Activated CD8-positive, alpha-beta memory T cell treated with anti-CD3 and anti-CD28 coated beads, Interleukin-2, amount 50 U/mL, for 24 hours (primary cell): ENCODE measurements around the gene HECW1.

Experiments used
- DNase-seq: peaks from one replicate; pipeline ENCODE4 v3.0.0-alpha.2; 2020; ENCODE audit errors: extremely low read depth

HECW1 gene

DNA sequence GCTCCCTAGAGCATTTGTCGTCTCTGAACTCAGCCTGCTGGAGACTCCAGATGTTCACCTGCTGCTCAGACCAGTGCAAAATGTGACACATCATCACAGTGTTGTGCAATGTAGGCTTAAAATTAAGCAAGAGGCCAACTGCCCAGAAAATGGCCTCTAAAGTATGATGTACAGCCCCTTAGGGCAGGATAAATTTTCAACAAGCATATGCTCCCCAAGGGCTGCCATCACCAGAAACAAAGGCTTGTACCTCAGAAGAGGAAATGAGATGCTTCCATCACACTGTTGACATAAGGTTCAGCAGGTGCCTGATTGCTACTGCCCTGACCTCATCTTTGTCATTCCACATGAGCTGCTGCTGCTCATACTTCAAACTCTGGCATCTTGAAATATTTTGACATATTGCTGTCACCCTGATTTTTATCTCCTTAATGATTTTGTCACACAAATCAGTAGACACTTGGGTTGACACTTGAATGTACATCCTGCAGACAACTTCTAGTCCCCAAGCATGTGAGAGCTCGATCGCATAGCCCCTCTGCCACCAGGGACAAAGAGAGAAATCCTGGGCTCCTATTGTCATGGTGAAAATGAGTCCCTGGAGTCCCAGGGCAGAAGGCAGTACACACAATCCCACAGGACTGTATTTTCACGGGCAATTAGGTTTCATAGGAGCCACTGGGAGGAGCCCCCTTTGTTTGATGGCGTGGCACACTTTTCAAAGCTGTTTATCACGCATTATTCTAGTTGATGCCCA is 250.8 kb downstream of the HECW1 start:
- no peak for DNase-seq

DNA sequence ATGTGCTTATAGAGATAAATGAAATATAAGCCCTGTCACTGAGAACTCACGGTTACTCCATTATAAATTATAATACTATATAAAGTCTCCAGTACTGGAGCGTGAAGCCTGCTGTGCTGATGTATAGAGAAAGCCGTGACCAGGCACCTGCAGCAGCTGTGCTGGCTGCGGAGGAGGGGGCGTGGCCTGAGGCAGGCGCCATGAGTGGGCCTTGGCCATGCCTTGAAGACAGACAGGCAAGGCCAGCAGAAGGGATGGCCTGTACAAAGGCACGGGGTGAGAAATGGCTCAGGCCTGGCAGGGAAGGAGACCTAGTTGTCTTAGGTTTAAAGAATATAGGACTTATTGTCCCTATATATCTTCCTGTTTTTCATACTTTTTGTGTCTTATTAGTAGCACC is 251.9 kb downstream of the HECW1 start:
- no peak for DNase-seq

DNA sequence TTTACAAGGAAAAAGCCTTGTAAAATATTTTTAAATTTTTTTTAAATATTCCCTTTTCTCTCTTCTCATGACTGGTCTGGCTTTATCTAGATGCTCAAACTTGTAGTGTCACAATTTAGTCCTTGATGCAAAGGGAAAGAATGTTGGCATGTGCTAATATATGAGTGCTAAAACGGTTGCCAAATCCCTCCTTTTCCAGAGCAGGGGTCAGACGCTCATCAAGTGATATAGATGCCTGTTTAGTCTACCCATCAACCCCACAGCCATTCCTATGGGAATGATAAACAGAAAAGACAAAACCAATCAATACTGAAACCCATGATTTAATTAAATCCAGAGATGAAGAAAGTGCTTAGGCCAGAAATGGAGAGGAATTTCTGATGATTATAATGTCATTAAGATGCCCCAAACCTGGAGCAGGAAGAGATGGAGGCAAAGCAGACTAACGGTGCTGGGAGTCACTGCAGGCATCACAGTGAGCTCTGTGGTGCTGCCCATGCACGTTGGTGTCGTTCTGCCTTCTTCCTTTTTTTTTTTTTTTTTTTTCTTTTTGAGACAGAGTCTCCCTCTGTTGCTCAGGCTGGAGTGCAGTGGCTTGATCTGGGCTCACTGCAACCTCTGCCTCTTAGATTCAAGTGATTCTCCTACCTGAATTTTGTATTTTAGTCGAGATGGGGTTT is 260.4 kb downstream of the HECW1 start:
- no peak for DNase-seq

DNA sequence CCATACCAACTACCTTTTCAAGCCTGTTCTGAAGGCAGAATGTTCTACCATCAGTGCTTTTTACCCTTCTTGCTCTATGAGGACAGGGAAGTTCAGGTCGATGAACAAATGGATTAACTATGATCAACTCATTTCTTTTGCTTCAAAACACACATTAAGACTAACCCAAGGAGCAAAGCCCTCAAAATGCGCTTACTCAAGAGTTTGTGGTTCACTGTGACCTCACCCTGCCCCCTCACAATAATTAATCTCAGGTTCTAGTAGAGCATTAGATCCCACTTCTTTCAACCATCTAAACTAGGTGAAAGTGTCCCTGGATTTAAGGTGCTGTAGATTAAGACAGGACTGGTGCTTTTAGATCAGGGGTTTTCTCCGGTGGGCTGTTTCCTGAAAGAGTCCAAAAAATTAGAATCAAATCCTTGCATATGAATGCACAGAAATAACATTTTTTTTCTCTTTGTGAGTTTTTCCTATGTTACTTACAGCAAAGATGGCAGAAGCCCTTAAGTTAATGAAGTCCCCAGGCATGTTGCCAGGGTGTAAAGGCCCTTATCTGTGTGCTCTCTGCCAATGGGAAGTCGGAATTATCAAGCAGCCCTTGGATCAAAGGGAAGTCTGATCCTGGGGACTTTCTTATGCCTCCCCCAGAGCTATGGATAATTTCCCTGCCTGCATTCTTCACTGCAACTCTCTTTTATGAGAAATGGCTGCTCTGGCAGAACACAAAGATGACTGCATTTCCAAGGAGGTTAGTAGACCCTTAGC is 264.9 kb downstream of the HECW1 start:
- no peak for DNase-seq

DNA sequence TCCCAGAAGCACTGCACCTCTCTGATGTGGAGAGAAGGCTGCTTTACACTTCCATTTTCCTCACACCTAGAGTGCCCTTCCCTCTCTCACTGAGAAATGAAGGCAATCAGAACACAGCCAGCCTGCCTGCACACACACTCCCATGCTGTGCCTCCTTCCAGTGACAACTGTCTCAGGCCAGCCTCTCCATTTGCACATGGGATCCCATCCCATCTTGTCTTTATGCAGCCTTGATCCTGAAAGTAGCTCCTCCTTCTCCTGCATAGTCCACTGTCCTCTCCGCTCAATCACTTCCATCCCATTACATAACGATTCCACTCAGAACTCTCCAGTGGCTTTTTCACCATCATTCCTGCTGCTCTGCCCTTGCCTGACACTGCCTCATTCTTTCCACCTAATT is 266.8 kb downstream of the HECW1 start:
- DNase-seq = no peak

DNA sequence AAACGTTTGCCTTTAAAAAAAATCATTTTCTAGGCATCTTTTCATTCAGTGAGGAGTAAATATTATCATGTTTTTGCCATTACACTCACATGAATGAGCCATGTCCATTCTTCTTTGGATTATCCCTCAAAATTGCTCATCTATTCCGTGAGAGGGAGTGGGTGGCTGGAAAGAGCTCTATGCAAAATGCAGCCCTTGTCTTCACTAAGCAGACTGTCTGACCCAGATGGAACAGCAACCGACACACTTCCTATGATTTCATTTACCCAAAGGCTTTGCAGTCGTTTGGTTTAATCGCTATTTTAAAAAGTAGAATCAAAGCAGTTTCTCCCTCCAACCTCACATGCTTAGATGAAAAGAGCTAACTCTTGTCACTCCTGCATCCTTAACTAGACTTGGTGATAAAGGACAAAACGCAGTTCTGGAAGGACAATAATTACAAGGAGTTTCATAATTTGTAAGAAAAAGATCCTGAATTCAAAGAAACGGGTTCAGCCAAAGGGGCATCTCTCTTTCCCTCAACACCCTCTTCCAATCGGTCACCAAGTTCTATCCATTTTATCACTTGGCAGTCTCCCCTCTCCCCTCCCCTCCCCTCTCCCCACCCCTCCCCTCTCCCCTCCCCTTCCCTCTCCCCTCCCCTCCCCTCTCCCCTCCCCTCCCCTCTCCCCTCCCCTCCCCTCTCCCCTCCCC is 272.3 kb downstream of the HECW1 start:
- DNase-seq = no peak

DNA sequence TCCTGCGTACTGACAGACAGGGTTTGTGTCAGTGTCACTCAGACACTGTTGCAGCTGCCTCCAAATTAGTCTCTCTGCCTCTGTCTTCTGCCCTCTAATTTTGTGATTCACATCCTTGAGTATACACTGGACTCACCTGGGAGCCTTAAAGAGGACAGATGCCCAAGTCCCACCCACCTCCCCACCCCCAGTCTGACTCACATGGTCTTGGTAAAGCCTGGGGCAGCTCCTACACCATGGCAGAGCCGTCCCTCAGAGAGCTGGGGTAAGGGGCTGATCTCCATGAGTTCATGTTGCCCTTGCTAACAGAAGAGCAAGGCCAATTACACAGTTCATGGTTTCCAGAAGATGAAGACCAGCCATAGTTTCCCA is 272.8 kb downstream of the HECW1 start:
- no peak for DNase-seq

DNA sequence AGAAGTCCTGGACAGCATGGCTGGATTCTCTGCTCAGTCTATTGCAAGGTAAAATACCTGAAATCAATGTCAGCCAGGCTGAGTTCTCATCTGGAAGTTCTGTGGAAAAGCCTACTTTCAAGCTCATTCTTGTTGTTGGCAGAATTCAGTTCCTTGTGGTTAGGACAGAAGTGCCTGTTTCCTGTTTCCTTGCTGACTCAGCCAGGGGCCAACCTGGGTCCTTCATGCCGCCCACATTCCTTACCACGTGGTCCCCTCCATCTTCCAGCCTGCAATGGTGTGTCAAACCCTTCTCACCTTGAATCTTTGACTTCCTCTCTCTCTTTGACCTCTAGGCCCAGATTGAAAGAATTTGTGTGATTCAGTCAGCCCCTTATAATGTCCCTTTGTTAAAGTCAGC is 273.4 kb downstream of the HECW1 start:
- DNase-seq = no peak

DNA sequence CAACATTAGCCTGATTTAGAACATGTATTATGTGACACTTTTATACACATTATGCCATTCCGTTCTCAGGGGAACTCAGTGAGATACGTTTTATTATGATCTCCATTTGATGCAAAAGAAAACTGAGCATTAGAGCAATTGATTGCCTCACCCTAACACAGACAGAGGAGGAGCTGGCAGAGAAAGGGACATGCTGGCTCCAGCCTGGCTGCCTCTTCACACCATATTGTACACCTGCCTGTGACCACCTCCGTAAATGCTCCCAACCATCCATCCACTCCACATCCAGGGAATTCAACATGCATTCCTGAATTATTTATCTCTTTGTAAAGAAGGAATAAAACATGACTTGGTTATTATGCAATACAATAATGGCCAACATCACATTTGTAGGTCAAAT is 275.5 kb downstream of the HECW1 start:
- DNase-seq = no peak

DNA sequence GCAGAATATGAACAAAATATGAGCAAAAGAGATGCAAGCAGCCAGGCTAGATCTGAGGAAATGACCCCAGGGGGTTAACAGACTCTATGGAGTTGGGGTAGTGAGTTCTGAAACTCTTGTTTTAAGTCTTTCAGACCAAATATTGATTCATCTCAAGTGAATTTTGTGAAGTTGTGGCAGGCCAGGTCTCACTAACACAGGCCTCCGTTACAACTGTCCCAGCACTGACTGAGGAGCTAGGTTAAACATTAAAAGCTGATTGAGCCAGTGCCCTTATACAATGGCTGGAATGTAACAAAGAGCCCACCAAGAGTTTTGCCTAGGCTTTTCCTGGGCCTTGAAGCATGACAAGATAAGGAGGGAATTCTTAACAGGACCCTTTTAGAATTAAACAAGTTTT is 278.1 kb downstream of the HECW1 start:
- DNase-seq = no peak

DNA sequence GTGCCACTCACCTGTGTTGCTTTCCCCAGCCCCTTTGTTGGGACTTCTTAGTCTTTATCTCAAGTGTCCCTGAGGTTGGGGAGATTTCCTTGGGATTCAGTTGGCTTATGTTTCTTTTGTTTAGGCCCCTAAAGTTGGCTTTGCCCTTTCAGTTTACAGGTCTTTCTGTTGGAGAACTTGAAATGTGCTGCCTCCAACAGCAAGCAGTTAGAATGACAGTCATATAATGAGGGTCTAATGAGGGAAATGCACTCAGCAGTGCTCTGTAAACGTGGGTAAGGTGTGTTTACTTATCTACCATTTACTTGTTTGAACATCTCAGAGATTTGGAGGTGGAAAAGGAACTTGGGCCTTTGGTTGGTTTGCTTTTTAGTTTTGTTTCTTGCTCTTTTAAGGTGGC is 279.1 kb downstream of the HECW1 start:
- DNase-seq = no peak

DNA sequence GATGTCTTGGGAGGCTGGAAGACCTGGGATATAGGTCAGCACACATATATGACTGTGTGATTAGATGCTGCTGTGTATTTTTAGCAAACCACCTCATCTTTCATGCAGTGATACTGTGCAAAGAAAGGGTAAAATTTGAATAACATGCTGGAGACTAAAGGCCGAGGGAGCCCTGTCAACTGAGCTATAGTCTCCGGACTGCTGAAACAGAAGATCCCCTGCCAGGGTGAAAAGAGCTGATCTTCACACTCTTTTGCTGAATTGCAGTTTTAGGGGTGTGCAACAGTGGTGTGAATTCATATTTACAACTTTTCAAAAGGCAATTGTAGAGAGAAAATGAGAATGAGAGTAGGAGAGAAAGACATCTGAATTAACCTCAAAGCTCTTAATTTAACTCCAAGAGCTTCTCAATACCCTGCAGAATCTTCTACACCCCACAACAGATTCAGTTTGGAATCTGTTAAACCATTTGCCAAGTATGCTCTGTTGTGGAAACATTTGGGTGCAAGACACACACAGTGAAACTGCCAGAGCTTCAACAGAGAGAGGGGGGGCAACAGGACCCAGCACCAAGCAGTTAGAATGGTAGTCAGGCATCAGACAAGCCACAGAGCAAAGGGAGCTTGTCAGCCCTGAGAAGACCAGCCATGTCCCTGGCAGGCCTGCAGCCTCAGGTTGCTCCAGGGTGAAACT is 280.3 kb downstream of the HECW1 start:
- no peak for DNase-seq

DNA sequence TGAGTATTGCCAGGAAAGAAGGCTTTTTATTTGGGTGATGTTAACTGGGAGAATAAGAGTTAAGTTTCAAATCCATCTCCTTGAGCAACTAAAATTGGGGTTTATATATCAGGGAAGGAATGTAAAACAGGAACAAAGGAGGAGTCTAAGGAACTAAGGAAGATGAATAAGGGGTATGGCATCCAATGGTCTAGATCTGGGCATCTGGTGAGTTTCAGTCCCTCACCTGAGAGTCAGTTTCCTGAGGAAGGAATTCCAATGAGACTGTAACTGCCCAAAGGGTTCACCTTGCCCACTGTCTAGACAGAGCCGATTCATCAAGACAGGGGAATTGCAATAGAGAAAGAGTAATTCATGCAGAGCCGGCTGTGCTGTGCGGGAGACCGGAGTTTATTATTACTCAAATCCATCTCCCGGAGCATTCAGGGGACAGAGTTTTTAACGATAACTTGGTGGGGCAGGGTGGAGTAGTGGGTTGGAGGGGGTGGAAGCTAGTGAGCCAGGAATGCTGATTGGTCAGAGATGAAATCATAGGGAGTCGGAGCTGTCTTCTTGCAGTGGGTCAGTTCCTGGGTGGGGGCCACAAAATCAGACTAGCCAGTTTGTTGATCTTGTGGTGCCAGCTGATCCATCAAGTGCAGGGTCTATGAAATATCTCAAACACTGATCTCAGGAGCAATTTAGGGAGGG is 282.1 kb downstream of the HECW1 start:
- DNase-seq = no peak

DNA sequence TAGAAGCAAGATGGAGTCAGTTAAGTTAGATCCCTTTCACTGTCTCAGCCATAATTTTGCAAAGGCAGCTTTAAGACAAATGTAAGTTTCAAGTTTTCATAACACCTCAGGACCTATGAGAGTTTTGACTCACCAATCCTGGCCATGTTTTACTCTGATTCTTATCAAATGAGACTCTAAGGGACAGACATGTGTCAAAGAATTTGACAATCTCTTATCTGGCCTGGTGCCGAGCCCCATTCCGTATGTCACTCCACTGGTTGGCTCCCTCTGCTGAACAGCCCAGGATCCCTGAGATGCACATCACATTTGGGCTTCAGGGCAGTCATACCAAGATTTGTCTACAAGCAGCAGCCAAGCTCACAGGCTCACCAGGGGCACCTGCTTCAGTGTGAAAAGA is 282.9 kb downstream of the HECW1 start:
- no peak for DNase-seq

DNA sequence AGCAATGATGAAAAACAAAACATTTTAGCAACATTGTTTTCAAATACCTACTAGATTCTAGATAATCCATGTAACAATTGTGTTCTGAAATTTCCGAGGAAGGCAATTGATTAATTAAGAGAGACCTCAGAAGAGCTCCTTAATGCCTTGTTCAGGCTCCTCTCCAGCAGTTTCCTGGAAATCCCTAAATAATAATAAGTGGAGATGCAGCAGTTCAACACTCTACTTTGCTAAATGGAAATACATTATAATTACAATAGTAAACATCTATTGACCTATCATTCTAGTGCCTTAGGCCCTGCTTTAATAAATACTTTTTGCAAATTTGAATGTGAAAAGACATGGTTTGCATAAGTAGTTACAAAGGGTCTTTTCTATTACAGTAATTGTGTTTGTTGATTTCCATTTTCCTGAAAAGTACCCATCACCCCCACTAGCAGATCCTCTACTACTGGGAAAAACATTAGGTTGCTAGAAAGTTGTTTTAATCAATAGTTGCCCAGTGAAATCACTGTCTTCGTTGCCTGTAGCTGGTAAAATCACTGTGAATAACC is 283.8 kb downstream of the HECW1 start:
- no peak for DNase-seq

DNA sequence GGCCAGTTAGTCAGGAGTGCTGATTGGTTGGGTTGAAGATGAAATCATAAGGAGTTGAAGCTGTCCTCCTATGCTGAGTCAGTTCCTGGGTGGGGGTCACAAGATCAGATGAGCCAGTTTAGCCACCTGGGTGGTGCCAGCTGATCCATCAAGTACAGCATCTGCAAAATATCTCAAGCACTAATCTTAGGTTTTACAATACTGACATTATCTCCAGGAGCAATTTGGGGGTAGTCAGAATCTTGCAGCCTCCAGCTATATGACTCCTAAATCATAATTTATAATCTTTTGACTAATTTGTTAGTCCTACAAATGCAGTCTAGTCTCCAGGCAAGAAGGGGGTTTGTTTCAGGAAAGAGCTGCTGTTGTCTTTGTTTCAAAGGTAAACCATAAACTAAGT is 286.4 kb downstream of the HECW1 start:
- DNase-seq = no peak

DNA sequence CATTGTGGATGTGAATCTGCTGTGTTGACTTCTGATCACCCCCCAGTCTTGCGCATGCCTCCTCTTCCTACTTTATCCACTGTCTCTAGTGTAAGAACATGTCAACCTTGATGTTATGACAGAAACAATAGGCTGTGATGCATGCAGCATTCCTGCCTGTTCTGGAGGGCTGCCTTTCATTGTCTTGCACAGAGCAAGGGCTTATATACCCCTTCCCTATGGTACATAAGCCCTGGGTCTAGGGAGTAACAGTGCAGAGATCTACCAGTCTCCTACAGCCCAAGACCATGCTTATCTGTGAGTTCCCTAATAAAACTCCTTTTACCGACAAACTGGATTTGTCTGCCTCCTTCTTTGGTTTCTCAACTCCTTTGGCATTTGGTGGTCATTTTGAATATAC is 293.5 kb downstream of the HECW1 start:
- DNase-seq = no peak

DNA sequence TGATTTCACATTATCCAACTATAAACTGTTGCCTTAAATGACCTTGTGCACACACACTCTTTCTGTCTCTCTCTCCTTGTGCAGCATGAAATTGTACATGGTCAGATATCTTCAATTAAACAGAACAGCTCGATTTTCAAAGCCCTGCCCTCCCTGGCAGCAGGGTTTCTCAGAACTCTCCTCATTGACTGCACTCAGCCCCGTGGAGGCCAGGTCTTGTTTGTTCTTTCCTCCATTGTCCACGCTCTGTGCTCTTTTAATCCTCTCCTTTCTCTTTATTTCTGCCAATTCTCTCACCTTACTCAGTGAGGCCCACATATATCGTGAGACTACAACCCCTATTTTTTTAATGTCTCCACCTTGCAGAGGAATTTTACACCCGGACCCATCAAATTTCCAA is 294.5 kb downstream of the HECW1 start:
- no peak for DNase-seq

DNA sequence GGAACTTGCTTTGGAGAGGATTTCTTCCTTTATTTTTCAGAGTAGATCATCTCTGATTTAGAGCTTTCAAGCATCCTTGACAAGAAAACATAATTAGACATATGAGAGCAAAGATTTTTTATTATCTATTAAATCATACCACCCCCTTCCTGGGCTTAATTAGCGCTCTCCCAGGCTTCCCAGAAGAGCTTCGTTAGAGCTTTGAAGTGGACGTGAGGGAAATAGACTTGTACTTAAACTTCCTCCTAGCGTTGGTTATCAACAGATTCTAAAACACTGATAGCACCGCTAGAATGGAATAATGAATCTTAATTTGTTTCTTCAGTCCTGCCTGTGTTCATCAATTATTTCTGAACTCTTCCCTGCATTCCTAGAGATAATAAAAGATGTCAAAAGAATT is 296.5 kb downstream of the HECW1 start:
- DNase-seq = no peak

DNA sequence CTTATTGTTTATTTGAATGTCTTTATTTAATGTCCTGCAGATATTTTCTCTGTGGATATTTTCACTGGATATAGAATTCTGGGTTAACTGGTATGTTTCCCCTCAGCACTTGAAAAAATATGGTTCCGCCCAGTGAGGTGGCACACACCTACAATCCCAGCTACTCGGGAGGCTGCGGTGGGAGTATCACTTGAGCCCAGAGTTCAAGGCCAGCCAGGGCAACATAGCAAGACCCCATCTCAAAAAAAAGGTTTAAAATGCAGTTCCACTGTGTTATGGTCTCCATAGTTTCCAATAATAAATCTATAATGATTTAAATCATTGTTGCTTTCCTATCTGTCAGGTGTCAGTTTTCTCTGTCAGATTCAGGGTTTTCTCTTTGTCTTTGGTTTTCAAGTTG is 305.0 kb downstream of the HECW1 start:
- DNase-seq = no peak

DNA sequence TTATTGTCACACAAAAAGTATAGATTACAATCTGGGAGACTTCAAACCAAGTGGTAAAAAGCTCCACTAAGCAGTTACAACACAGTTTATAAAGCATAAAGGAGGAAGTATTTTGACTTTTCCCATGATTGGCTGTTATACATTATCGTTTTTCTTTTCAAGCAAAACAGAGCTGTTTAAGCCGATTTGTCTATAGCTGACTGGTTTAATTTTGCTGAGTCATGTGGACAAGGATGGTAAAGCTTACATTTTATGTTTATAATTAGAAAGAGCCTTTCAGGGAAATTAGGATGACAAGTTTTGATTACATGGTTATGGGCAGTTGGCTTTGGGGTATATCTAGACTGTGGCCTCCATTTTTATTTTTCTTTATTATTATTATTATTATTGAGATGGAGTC is 318.0 kb downstream of the HECW1 start:
- DNase-seq = no peak
